Measurements from ENCODE around the gene TRPV5.

DNA sequence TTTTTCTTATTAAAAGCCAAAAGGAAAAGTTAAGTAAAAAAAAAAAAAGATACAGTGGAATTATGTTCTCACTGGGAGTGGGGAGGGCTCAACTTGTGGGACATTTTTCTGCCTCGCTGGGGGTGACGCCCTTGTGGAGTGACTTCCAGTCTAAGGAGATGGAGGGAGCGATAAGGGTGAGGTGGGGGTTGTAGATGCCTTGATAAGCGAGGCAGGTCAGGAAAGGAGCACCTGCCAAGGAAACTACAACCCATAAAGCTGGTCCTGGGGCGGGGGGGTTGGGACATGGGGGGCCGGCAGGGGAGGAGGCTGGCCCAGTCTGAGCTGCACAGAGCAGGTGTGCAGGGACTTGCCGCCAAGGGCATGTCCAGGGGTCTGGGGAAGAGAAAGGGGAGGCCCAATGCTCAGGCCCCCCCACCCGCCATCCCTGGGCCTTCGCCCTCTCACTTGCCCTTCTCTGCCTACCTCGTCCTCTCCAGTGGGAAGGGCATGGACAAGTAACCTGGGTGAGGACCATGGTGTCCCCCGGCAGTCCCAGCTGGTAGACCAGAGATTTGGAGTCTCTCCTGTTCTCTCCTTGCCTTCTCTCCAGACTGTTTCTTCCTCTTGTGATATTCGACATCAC is 2.5 kb upstream of the TRPV5 start:
- TF ChIP-seq, protein P1, sequence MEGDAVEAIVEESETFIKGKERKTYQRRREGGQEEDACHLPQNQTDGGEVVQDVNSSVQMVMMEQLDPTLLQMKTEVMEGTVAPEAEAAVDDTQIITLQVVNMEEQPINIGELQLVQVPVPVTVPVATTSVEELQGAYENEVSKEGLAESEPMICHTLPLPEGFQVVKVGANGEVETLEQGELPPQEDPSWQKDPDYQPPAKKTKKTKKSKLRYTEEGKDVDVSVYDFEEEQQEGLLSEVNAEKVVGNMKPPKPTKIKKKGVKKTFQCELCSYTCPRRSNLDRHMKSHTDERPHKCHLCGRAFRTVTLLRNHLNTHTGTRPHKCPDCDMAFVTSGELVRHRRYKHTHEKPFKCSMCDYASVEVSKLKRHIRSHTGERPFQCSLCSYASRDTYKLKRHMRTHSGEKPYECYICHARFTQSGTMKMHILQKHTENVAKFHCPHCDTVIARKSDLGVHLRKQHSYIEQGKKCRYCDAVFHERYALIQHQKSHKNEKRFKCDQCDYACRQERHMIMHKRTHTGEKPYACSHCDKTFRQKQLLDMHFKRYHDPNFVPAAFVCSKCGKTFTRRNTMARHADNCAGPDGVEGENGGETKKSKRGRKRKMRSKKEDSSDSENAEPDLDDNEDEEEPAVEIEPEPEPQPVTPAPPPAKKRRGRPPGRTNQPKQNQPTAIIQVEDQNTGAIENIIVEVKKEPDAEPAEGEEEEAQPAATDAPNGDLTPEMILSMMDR (IDR thresholded peaks at IDR 0.05; ENCODE audit: low read depth, low read length) = no peak
- TF ChIP-seq EZH2phosphoT487 (IDR thresholded peaks at IDR 0.05; ENCODE audit: low read depth) = no peak
